Measurements from ENCODE around the gene ARL3.

ARL3 gene

GRCh38 chr10:102732661-102733060 lies 18.5 kb upstream of the ARL3 start:
- H3K4me3 ChIP-seq (ENCODE audit: low read depth, low read length), result no peak overlapping the region

GRCh38 chr10:102731222-102731800 lies 17.1 kb upstream of the ARL3 start:
- no peak for TF ChIP-seq CTCF (IDR thresholded peaks at IDR 0.05; ENCODE audit: low read depth, low read length)
- H3K4me3 ChIP-seq (ENCODE audit: low read depth, low read length), result no peak overlapping the region

More at GRCh38 chr10:102732661-102733060, 18.5 kb upstream of the ARL3 start:
- no peak for TF ChIP-seq CTCF (IDR thresholded peaks at IDR 0.05; ENCODE audit: low read depth, low read length)

- peak; percentile 89 for TF ChIP-seq CTCF (IDR thresholded peaks at IDR 0.05; ENCODE audit: low read depth, low read length)
- H3K4me3 ChIP-seq (ENCODE audit: low read depth, low read length), result no peak overlapping the region
These were observed 15.1 kb upstream of the ARL3 start for GRCh38 chr10:102729029-102730026.

GRCh38 chr10:102727037-102727818 lies 13.0 kb upstream of the ARL3 start:
- TF ChIP-seq CTCF (IDR thresholded peaks at IDR 0.05; ENCODE audit: low read depth, low read length), result no peak
- H3K4me3 ChIP-seq (ENCODE audit: low read depth, low read length), result no peak overlapping the region

- H3K4me3 ChIP-seq (ENCODE audit: low read depth, low read length), result no peak overlapping the region
- no peak for TF ChIP-seq CTCF (IDR thresholded peaks at IDR 0.05; ENCODE audit: low read depth, low read length)
These were observed 12.1 kb upstream of the ARL3 start for GRCh38 chr10:102726274-102726673.

GRCh38 chr10:102723989-102724388 lies 9.8 kb upstream of the ARL3 start:
- no peak overlapping the region for H3K4me3 ChIP-seq (ENCODE audit: low read depth, low read length)
- no peak for TF ChIP-seq CTCF (IDR thresholded peaks at IDR 0.05; ENCODE audit: low read depth, low read length)
